Stimulated activated CD4-positive, alpha-beta T cell treated with anti-CD3 and anti-CD28 coated beads, Interleukin-4, amount 100 ng/mL, for 48 hours (primary cell): ENCODE results near the gene KLHL17.
A peak's percentile ranks its signal among the peaks of the same experiment; 100 is the strongest.
"Not testable (repeated sequence)": the region's sequence is repeated elsewhere in the genome, so short reads cannot be mapped to it uniquely, and the experiment has no call there.

ENCODE experiments used
- DNase-seq, 2 donors: peaks; one replicate each; pipeline ENCODE4 v3.0.0-alpha.2; 2020; ENCODE audit warnings: low read depth in 2 of 2

Gene KLHL17

DNA sequence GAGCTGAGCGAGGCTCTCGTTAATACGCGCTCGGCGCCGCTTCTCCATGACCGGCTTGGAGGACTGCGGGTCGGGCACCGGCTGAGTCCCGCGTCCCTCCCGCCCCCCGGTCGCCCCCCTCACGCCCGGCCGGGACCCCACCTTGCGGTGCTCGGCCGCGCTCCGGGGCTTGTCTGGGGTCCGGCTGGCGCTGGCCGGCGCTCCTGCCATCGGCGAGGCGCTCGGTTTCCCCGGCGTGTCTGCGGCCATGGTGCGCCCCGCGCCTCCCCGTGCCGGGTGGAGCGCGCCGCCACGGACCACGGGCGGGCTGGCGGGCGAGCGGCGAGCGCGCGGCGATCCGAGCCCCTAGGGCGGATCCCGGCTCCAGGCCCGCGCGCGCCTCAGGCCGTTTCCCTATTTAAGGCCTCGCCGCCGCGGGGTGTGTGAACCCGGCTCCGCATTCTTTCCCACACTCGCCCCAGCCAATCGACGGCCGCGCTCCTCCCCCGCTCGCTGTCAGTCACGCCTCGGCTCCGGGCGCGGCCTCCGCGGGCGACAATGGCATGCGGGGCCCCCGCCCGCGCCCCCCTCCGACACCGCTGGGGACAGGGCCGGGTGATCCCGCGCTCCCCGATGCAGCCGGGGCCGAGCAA is 39.5 kb downstream of the KLHL17 start, which contains the start of gene HES4:
Gene HES4, minus strand, starts transcription at position 373 of the 632 bp plus-strand sequence. Its CDS starts 124 bp downstream, at position 249.
- DNase-seq: peak in 1 of 2 donors; percentile 61

DNA sequence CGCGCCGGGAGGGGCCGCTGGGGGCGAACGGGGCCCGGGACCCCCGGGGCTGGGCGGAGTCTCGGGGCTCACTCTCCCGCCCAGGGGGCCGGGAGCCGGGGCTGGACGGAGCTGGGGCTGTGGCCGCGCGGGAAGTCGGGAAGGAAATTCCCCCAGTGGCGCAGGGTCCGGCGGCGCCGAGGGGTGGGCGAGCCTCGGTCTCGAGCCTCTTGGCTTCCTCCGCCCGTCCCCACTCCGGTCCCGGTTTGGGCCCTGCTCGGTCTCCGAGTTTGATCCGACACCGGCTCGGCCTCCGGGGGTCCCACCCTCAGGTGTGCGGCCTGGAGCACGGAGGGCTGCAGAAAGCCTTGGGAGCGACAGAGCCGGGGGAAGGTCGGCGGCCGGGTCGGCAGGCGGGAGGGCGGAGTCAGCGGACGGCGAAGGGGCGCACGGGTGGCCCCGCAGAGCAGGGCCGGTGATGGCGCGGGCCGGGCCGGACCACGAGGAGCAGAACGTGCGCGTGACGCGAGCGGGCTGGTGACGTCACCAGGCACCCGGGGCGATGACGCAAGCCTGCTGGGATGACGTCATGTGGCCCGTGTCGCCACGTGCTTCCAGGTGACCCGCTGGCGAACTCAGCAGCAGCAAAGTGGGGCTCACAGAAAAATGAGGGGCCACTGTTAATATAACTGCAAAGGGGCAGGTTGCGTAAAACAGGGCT is 40.1 kb downstream of the KLHL17 start:
- peak; percentile 52 to 71 for DNase-seq

DNA sequence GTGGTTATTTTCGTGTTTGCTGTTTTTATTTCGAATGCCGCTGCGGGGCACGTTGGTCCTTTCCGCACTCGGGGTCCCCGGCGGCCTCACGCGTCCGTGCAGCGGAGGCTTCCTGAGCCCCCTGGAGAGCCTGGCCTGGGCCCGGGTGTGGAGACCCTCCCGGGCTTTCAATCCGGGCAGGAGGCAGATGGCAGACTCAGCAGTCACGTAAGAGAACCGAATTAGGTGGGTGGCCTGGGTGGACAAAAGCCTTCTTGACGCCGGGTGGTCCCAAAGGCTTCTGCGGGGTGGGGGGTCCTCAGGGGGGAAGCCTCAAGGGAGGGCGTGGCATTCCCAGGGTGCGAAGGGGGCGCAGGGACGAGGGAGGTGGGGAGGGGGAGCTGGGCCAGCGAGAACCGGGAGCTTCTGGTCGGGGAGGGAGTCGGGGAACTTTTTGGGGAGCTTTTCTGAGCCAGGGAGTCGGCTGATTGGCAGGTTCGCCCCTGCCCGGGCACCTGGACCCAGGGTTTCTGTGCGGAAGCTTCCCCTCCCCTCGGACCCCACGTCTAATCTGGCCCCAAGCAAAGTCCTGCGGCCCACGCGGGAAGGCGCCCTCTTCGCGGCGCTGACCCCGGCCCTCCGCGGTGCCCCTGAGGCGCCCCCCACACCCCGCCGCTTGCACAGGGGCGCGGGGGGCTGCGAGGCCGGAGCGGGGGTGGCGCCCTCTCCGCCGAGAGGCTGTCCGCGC is 40.8 kb downstream of the KLHL17 start:
- no peak for DNase-seq

DNA sequence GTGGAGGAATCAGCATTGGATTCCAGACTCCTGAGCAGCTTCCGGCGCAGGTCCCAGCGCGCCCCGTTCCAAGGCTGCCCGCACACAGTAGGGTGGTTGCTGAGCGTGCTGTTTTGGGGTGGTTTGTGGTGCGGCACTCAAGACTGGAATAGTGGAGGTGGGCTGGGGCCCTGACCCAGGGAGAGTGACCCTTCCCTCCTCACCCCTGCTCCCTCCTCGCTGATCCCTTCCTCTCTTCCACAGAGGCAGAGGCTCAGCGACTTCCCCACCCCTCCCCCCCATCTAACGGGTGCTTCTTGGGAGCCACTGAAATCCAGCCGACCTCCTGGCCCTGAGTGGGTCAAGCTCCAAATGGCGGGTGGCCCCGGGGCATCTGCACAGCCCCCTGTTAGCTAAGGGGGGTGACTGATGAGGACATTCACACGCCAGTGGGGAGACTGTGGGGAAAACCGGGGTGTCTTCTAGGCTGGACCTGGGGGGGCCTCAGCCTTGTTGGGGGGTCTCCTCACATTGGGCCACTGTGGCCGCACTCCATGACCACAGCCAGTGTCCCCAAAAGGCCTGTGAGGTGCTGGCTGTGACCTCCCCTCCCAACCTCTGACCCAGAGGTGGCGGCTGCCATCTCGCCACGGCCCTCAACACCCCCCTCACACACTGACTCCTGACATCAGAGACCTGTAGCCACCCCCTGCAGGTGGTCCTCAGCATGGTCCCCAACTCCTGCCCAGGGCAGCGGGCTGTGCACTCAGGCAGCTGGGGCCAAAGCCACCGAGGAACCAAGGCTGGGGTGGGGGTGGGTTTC is 43.4 kb downstream of the KLHL17 start:
- DNase-seq: no peak

DNA sequence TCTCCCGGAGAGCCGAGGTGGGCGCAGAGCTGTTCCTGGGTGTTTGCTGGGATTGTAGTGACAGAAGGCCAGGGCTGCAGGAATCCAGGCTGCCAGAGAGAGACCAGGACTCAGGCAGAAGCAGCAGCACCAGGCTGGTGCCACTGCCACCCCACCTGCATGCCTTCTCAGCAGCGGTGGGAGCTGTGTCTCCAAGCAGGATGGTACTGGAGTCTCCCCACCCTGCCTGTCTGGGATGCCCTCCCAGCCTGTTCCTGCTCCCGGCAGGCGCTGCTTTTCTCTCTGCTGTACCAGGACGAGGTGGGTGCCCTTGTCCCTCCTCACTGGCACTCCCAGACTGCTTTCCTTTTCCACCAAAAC is 44.0 kb downstream of the KLHL17 start:
- DNase-seq: no peak

DNA sequence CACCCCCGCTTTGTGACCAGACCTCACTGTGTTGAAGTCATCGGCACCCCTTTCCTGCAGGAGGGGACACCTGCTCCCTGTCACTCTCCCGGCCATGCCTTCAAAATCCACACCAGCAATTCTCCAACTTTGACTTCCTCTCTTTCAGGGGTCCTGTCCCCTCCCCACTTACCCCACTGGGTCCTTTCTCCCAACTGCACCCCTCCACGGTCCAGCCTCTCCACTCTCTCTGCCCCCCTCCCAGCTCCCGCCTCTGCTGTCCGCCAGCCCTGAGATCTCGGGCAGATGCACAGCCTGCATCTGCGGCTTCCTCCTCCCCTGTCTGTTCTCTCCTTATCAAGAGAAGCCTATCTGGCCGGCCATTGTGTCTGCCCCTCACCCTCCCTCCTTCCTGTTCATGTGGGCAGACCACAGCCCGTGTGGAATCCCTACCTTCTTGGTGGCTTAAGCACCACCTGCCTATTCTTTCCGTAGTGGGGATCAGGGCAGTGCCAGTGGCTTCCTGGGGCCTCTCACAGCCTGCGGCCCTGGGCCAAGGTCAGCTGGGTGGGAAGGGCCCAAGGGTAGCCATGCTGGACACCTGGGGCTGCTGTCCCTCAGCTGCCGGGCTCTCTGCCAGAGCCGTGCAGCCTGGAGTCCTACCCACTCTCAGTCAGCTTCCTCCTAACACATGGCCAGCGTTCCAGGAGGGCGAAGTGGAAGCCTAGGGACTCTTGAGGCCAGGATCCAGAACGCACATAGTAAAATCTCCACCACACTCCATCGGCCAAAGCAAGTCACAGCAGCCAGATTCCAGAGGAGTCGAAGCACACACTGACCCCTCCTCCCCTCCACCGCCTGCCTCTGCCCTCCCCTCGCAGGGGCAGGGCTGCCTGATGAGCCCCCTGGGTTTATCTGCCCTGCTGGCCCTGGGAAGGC is 44.7 kb downstream of the KLHL17 start:
- DNase-seq: no peak

DNA sequence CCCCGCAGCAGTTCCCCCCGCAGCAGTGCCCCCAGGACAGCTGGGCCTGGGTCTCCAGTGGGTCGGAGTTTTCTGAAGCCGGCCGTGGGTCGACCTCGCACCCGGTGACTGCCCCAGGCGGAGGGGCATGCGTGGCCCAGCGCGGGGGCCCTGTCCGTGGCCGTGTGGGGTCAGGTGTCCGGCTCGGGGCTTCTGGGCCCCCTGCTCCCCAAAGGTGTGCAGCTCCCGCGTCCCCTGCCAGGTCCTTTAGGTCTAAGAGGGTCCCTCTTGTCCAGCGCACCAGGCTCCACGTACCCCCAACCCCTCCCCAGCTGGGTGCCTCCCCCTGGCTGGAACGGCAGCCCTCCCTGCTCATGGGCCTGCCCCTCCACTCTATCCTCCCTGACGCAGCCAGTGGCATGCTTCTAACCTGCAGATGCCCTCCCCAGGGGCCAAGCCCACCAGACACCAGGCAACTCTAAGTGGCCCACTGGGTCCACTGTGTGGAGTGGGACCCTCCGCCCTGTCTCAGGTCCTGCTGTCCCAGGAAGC is 45.5 kb downstream of the KLHL17 start:
- DNase-seq: no peak

DNA sequence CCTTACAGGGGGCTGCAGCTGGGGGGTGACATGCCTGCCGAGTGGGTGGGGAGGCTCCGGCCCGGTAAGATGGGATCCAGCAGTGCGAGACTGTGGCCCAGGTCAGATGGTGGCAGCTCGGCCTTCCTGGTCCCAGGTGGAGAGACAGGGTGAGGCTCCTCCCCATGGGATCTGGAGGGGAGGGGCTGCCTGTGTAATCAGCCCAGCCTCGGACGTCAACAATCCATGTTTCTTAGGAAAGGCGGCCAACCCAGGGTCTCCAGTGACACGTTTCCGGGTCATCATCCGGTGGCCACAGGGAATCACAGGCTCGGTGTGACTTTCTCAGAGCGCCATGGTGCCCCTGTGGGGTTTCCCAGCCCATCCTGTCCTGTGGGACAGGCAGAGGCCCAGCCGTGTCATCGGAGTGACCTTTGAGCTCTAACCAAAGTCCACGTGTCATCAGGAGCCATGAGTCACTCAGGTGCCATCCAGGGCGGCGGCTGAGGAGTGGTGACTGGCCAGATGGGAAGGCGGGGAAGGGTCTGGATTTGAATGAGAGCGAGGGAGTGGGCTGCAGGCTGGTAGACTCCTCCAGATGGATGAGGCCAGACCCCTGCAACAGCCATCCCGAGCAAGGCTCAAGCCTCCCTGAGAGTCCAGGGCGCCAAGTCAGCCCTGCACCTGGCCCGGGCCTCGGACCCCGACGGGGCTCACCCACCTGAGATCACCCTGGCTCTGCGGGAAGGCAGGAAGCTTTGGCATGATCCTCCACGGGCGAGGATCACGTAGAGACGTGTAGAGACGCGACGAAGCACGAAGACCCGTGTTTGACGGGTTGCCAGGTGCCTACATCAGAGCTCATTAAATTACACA is 46.1 kb downstream of the KLHL17 start:
- no peak for DNase-seq

DNA sequence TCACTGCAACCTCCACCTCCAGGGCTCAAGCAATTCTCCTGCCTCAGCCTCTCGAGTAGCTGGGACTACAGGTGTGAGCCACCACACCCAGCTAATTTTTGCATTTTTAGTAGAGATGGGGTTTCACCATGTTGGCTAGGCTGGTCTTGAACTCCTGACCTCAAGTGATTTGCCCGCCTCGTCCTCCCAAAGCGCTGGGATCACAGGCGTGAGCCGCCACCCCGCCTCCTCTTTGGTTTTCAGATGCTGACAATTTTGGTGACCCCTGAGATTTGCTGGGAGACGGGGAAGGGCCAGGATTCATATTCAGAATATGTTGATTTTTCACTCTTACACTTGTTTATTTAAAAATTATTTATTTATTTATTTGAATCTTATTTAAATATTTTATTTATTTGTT is 49.7 kb downstream of the KLHL17 start:
- not testable (repeated sequence) for DNase-seq

DNA sequence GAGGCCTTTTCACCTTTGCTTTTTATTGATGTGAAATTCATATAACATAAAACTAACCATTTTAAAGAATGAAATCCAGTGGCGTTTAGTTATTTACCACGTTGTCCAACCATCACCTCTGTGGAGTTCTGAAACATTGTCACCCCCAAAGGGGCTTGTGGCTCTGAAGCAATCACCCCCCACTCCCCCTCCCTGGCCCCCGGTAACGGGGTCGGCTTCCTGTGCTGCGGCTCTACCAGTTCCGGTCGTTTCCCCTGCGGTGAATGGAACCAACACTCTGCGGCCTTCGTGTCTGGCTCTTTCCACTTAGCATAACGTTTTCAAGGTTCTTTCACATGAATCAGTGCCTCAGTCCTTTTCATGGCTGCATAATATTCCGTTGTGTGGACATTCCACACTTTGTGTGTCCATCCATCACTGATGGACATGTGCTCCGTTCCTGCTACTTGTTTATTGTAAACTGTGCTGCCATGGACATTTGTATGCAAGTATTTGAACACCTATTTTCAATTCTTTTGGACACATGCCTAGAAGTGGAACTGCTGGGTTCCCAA is 51.1 kb downstream of the KLHL17 start:
- no peak for DNase-seq

DNA sequence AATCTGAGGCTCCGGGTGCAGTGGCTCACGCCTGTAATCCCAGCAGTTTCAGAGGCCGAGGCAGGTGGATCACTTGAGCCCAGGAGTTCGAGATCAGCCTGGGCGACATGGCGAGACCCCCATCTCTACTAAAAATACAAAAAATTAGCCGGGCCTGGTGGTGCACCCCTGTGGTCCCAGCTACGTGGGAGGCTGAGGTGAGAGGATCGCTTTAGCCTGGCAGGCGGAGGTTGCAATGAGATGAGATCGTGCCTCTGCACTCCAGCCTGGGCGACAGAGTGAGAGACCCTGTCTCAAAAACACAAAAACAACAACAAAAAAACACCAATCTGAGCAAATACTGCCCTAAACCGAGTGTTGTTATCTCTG is 52.3 kb downstream of the KLHL17 start:
- DNase-seq: not testable (repeated sequence)

DNA sequence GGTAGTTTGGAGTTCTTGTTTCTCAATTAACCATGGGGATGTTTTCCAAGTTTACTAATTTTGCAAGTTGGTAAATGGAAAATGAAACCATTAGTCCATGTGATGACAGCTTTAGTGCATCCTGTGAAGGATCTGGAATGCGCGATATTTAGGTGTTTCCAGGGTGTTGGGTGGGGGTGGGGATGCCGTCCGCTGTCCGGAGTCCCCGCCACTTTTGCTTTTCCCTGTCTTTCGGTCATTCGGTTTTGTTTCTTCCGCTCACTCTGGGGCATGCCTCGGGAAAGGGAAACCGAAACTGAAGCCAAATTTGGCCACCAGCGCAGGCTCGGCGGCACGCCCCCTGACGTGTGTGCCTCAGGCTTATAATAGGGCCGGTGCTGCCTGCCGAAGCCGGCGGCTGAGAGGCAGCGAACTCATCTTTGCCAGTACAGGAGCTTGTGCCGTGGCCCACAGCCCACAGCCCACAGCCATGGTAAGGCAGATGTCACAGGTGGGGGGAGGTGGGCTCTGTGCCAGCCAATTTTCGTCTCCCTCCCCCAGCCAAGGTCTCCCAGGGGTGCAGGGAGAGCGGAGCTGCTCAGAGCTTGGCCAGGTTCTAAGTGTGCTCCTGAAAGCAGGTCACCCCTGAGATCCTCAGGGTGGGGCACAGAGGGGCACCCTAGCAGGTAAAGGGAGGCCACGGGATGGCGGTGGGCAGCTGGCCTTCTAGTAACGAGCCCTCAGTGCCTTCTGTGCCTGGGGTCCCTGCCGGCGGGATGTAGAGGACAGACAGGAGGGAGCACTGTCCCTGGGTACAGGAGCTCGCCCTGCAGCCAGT is 52.9 kb downstream of the KLHL17 start, which contains the start of gene ISG15:
Gene ISG15, plus strand, starts transcription at position 393 of the 817 bp plus-strand sequence. Its CDS starts 77 bp downstream, at position 470.
- DNase-seq: peak; percentile 69 to 82

DNA sequence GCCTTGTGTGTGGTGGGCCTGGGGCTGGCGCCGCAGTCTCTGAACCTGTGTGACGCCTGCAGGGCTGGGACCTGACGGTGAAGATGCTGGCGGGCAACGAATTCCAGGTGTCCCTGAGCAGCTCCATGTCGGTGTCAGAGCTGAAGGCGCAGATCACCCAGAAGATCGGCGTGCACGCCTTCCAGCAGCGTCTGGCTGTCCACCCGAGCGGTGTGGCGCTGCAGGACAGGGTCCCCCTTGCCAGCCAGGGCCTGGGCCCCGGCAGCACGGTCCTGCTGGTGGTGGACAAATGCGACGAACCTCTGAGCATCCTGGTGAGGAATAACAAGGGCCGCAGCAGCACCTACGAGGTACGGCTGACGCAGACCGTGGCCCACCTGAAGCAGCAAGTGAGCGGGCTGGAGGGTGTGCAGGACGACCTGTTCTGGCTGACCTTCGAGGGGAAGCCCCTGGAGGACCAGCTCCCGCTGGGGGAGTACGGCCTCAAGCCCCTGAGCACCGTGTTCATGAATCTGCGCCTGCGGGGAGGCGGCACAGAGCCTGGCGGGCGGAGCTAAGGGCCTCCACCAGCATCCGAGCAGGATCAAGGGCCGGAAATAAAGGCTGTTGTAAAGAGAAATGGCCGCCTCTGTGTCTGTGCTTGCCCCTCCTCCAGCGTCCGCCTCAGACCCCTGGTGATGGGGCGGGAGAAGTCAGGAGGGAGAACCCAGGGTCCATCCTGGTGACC is 53.7 kb downstream of the KLHL17 start:
- no peak for DNase-seq

DNA sequence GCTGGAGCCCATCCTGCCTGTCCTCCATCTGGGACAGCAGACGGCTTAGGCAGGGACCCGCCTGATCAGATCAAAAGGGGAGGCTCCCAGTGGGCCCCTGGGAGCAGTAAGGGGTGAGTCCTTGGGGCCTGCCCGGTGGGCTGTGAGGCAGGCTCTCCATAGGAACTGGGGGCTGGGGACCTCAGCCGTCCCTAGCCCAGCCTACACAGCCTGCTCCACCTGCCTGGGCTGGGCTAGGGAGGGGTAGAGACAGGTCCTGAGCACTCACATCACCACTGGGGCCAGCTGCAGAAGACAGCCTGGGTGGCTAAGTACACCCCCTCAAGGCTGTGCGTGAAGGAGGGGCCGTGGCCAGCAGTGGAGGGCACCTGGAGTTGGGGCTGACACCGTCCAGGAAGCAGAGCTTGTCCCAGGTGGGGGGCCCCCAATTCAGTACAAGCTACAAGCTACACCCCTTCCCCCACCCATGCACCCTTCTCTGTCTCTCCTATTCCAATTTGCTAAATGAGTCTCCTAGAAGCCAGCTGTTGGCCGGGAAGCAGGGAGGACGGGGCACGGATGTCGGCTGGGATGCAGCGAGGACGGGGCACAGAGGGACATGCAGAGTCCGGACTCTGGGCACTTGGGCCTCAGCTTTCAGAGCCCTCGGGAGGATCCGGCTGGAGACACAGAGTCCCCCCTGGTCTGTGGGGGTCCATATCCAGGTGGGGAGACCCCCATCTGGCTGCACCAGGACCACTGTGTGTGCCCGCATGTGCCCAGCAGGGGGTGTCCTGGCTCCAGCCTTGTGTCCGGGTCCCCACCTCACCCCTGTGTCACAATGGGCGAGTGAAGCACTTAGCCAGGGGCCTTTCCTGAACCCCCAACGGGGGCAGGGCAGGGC is 54.7 kb downstream of the KLHL17 start:
- DNase-seq: no peak
